HG03457 (cell line): Measurements from ENCODE around the gene SLX4IP.
"Not testable (repeated sequence)": the region's sequence is repeated elsewhere in the genome, so short reads cannot be mapped to it uniquely, and the experiment has no call there.

Experiments used
- ATAC-seq: cut with Tn5 transposase; IDR thresholded peaks from one replicate; pipeline ENCODE4 v1.9.1; 2021; ENCODE audit warnings: moderate number of reproducible peaks; ENCODE audit not compliant: unreplicated experiment

The SLX4IP gene

DNA sequence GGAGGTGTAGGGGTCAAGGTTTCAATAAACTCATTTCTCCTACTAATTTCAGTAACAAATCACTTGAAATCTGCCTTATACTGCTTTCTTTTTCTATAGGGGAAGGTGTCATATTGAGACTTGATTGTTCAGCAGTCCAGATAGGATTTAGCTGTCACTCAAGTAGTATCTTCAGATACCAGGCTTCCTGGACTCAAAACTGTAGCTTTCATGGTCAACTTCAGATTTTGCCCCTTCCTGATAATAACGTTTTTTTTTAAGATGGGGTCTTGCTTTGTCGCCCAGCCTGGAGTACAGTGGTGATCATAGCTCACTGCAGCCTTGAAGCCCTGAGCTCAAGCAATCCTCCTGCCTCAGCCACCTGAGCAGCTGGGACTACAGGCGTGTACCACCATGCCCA is 160.9 kb downstream of the SLX4IP start:
- ATAC-seq, result no peak

DNA sequence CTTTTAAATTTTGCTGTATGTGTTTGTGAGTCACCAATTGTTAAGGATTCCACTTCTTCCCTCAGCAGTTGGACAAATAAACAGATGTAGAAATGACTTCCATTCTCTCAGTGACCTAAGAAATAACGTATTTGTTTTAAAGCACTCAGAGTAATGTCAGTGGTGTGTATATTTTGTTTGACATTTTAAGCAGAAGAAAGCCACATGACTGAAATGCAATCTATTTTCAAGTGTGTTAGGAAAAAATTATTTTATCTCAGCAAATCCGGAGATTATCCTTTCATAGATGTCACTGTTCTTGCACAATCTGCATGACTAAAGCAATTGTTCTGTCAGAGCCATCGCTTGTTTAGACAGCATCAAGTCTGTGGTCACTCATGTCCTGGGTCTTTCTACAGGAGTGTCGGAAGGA is 161.6 kb downstream of the SLX4IP start:
- ATAC-seq, result no peak

DNA sequence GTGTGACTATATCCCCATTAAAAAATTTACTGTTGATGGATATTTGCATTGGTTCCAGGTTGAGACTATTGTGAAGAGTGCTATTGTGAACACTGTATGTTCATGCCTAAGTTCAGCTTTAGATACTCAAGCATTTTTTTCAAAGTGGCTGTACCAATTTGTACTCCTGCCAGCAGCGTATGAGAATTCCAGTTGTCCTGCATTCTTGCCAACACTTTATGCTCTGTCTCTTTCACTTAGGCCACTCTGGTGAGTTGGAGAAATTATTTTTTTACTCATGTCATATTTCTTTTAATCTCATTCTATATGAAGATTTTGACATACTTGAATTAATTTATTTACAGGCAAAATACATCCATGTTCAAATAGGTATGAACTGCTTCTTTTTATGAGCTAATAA is 162.5 kb downstream of the SLX4IP start:
- ATAC-seq, result no peak

DNA sequence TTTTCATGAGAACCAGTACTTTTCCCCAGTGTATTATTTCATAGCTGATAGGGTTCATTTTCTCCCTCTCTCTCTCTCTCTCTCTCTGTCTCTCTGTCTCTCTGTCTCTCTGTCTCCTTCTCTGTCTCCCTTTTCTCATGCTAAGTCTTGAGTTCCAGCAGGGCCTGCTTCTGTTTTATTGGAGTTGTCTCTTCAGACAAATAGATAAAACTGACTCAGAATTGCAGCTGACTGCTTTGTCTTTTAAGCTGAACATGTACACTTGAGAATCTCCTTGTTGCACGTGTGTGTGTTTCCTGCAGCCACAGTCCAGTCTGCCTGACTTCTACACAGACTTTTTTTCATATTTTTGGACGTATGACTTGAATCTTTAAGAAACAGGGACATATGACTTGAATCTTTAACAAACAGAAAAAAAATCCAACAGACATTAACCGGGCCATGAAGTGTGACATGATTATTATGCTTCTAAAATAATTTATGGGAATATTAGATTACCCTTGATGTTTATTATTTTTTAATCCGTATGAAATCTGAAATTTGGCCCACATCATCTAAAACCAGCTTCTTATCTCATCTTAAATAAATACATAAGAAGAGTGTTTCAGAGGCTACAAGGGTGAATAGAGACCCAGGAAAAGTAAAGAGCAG is 167.2 kb downstream of the SLX4IP start:
- no peak for ATAC-seq

DNA sequence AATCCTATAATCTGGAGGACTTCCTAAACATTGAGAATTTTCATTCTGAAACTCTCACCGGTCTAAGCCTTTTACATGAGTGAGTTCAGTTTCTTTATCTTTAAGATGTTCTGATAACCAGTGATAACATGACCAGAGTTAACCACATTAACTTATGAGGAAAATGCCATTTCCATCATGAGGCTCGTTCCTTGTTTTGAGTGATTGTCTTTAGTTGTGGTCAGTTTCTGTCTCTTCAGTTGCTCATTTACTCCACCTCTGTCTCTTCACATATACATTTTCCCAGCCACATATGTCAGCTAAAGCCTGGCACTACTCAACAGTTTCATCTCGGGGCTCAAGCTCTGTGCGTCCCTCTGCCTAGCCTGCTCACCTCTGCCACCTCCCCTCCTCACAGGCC is 168.3 kb downstream of the SLX4IP start:
- no peak for ATAC-seq

DNA sequence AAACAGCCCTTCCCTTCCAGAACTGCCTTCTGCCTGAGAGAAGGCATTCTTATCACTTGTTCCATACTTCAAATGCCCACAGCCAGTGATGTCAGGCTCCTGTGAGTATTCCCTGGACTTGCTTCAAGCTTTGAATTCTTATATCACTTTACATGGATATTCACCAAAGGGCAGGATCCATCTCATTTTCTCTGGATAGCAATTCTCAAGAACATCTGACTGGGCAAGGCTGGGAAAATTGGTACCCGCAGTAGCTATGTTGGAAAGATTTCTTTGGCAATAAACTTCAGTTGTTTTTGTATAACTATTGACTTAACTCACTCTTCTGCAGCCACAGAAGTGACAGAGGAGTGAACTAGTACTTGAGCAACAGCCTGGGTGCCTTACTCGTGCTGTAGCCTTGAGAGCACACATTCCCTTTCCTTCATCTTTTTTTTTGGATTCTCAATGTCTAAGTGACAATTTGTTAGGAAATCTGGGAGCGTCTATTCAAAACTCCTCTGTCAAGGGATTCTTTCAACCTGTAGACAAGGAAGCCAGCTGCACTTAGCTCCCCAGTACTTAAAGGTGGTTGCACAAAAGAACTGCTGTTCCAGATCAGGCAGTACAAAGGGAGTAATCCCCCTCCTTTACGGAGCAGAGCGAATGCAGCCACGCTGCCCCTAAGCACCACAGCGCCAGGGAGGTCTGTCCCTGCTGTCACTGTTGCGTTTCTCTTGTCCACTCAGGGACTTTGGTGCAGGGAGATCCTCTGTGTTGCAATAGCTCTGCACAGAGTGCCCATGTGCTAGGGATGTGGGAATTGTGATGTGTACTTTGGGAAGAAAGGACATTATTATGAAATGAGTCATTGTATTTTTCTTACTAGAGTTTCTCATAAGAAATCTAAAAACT is 169.1 kb downstream of the SLX4IP start:
- no peak for ATAC-seq

DNA sequence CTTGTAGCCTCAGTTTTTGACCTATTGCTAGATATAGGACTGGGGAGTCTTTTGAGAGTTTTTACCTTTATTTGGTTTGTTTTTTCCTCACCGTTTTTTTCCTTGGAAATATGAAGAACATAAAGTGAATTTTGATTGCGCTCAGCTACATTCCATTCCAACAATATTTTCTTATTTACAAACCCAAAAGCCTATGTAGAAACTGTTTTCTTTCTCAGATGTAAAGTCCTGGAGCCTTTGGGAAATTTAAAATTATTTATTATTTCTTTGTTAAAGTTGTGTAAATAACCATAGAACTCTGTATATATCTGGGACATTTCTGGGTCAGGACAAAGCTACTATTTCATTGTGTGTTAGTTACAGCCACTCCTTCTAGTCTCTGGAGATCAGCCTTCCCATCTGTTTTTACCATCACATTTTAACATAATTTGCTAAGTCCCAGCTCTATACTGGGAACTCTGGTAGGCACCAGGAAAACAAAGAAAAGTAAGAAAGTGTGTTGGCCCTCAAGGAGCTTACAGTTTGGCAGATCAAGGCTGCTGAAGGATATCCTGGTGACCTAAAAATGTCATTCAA is 169.8 kb downstream of the SLX4IP start:
- ATAC-seq, result no peak

DNA sequence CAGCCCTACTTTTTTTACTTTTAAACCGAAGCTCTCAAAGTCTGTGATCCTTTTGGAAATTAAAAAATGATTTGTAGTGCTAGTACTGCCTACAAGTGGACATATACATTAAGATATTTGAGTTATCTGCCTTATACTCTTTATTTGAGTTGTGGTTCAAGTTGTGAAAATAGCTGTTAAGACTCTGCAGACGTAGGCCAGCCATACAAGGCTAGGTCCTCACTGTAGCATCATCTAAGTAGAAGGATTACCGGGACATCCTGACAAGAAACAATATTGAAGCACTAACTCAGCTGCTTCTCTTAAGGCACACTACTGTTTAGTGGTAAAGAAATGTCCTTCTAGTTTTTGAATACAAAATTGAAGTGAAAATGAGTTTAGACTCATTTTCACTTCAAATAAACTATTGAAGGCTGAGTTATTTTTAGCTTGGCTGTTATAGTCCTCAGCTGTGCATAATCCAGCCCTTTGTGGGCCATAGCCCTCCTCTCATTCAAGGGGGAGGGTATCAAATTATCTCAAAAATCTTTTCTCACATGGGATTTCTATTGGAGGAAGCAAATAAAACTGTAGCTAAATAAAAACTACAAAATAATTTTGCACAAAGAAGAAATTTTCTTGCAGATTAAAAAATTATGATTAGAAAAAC is 170.6 kb downstream of the SLX4IP start:
- no peak for ATAC-seq

DNA sequence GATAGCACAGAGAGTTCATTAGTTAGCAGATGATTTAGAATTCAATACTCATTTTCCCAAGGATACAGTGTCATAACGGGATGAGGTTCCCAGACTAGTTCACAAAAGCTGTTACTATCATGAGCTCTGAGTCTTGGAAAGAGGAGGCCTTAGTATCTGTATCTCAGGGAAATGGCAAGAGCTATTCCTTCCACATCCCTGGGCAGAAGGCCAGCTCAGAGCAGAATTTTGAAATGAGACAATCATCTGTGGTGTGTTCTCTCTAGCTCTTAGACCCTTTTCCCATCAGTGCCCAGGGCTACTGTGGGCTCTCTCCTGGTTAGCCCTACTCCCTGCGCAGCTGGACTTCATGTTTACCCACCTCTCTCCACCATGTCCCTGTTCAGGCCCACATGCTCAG is 174.2 kb downstream of the SLX4IP start:
- no peak for ATAC-seq

DNA sequence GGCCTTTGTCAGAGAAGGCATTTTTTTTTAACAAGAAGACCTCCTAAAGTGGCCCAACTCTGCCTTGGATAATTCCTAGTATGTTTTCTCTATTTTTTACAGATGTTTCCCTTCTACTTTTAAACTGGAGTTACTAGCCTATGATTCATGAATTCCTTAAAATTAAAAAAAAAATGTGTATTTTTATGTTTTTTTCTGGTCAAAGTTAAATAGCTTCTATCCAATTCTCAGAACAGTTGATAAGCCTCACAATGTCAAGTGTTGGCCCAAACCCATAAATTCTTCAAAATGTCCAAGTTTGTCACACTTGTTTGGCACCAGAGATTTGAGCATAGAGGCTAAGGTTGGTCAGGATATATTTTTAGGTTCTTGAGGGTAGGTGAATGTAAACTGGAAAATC is 174.7 kb downstream of the SLX4IP start:
- no peak for ATAC-seq

DNA sequence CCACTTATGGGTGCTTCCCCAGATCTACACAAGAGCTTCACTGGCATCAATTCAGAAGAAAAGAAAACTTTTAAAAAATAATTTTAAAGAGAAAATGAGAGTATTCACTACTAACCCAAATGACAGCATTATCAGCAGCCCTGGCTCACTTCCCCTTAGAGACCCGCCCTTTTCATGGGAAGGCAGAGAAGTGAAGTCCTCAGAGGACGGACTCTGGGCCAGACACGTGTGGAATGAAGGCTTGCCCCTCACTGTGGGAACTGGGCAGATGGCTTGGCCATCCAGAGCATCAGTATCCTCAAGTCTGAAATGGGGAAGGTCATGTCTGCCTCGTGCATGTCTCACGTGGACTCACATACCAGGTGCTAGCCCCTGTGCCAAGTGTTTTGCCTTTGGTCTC is 175.1 kb downstream of the SLX4IP start:
- ATAC-seq, result no peak

DNA sequence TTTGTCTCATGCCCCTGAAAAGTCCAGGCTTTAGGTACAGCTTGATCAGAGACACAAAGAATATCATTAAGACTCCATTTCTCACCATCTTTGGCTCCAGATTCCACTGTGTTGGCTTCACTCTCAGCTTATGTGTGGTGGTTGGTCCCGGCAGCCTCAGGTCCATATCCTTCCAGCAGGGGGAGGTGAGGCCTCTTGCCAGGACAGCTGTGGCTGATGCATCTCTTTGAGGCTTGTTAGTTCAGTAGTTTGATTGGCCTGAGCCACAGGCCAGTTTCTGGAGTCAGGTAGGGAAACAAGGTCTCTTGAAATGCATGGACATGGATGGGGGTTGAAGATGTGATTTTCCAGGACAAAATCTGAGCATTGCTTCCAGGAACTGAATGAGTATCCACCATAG is 176.3 kb downstream of the SLX4IP start:
- no peak for ATAC-seq

DNA sequence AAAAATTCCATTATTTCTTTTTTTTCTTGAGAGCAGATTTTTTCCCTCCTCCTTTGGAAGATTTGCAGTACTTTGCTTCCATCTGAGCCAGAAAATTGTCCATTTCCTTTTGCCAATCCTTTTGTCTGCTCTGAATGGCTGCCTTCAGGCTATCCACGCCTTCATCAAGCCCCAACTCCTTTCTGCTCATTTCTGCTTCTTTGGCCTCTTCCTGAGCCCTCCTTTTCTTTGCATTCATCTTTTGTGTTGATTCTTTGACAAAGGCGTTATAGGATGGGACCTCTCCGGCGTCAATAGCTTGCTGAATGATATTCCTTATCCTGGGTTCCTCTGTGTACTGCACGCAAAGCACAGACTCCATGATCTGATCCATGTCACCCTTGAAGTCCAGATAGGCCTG is 178.3 kb downstream of the SLX4IP start:
- not testable (repeated sequence) for ATAC-seq

DNA sequence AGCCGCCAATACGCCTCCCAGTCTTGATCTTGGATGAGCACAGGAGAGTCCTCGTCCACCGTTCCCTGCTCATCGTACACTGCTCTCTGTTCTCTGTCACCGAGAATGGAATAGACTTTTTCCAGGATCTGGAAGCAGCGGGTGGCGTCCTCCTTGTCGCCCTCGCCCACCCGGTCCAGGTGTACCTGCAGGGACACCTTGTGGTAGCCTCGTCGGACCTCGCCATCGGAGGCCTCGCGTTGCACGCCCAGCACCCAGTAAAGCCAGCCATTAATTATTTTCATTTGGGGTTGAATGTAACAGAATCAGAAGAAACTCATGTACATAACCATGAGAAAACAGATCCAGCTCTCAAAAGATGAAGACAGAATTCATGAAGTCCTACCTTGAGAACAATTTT is 178.8 kb downstream of the SLX4IP start:
- ATAC-seq, result no peak

DNA sequence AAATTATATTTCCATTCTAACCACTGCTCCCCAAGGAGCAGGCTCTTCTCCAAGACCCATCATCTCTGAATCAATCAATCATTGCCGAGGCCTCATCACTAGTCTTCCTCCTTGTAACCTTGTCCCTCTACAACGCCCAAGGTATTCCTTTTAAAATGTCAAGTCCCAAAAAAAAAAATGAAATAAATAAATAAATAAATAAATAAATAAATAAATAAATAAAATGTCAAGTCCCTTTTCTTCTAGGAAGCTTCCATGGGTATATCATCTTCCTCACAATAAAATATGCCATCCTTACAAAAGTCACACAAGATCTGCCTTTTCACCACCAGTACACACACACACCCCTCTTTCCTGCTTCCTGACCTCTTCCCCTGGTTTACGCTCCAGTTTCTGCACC is 181.1 kb downstream of the SLX4IP start:
- ATAC-seq, result no peak

DNA sequence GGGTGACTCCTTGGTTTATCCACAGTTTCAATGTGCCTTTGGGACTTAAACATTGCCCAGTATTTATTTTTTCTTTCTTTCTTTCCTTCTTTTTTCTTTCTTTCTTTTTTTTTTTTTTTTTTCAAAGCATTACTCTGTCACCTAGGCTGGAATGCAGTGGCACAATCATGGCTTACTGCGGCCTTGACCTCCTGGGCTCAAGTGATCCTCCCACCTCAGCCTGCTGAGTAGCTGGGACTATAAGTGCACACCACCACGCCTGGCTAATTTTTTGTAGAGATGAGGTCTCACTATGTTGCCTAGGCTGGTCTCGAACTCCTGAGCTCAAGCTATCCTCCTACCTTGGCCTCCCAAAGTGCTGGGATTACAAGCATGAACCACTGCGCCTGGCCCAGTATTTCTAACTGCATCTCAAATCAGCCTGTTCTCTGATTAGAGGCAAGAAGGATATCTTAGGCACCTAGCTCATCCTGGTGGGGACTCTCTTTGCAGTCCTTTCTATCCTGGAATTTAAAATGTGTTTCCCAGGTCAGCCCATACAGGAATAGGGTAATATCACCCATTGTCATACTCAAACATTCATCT is 182.5 kb downstream of the SLX4IP start:
- ATAC-seq, result not testable (repeated sequence)

DNA sequence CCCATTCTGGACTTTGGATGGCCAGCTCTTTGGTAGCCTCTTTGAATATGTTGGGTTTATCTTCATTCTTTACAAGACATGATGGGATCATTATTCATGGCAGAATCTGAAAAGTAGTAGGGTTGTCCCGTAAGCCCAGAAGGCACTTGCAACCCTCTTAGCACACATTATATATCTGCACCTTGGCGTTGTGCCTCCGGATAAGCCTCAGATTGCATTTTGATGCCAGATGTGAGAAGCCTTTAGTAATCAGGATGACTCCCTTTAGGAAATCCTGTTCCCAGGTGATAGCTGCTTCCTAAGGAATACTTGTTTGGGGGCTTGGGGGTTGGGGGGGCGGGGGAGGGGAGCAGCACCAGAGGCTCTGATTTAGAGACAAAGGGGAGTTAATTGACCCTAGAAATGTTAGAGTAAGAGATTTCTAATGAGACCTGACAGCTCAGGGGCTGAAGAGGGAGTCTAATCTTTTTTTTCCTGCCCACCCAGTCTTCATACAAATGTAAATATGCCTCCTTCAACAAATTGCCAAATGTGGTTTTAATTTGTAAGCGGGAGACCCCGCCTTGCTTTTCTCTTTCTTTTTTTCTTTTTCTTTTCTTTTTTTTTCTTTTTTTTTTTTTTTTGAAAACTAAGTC is 183.6 kb downstream of the SLX4IP start:
- ATAC-seq, result no peak

DNA sequence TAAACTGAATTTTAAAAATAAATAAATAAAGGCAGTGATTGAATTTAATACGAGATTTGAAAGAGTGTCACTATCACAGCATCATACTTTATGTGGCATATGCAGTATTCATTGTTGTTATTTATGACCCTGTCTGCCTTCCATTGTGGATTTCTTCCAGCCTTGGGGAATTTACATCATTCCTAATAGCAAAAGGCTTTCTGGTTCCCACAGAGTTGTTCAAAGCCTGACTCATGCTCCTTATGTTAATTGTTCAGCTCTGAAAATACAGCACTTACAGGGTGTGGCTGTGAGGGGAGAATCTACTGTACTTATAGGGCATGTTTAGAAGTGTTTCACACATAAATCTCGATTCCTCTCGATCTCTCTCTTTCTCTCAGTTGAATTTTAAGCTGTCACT is 184.3 kb downstream of the SLX4IP start:
- ATAC-seq, result no peak

DNA sequence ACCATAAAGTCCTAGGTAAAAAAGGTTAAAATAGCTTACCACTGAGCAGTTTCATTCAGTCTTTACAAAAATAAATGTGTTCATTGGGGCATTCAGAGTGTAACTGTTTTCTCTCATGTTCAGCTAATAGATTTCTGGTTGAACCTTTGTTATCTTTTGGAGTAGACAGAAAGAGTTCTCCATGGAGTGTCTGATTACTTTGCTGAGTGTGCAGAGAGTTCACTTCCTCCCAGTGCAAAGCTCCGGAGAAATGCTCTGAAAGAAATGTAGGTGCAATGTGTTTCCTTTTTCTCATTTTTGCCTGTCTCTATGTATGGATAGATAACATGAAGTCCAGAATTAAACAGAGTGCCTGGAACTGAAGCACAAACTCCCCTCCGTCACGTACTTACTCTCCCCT is 186.0 kb downstream of the SLX4IP start:
- no peak for ATAC-seq

DNA sequence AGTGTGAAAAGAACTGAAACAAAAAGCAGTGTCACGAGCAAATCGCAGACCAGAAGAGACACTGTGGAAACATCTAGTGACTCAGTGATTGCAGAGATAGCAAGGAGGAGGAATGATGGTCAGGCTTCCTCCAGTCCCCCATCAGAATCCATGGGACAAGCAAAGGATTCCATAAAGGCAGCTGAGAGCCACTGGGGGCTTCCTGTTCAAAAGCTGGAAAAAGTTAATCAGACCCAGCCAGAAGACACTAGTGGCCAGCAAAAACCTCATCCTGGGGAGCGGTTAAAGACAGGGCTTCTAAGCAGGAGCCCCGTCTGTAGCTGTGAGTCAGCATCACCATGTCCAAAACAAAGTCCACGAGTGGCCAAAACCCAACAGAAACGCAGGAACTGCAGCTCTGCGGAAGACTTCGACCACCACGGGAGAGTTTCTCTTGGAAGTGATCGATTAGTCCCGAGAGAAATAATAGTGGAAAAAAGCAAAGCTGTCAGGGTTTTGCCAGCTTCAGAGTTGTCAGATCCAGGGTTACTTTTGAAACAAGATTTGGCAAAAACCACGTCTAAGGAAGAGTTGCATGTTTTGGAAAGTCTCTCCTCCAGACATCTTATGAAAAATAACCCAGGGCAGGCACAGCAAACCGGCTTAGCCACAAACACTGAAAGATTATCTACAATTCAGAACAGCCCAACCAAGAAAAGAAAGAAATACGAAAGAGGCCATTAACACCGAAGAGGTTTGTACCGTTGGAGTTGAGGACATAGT is 187.7 kb downstream of the SLX4IP start:
- no peak for ATAC-seq
